Measurements from ENCODE around the gene CYB561D2.
A peak's percentile ranks its signal among the peaks of the same experiment; 100 is the strongest.

Gene CYB561D2

DNA sequence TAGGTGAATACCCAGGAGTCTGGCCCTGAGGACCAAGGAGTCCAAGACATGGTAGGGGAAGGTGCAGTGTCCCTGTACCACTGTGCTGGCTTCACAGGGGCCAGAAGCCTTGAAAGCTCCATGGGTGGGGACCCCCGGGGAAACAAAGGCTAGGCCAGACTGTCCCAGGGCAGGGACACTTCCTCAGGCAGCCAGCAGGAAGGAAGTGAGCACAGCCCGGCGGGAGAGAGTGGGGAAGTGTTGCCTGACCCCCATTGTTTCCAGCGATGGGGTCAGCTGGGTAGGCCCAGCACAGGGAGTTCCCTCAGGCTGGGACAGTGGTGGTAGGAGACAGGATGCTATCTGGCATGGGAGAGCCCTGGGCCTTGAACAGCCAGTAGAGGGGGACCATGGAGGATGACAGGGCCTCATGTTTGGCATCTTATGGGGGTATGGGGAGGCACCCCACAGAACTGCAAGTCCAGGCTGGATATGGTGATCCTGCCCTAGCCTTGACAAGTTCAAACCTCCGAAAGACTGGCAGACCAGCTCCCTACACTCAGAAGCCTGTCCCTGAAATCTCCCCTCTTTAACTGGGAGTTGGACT, 27.0 kb upstream of the CYB561D2 start:
- no peak for DNase-seq

DNA sequence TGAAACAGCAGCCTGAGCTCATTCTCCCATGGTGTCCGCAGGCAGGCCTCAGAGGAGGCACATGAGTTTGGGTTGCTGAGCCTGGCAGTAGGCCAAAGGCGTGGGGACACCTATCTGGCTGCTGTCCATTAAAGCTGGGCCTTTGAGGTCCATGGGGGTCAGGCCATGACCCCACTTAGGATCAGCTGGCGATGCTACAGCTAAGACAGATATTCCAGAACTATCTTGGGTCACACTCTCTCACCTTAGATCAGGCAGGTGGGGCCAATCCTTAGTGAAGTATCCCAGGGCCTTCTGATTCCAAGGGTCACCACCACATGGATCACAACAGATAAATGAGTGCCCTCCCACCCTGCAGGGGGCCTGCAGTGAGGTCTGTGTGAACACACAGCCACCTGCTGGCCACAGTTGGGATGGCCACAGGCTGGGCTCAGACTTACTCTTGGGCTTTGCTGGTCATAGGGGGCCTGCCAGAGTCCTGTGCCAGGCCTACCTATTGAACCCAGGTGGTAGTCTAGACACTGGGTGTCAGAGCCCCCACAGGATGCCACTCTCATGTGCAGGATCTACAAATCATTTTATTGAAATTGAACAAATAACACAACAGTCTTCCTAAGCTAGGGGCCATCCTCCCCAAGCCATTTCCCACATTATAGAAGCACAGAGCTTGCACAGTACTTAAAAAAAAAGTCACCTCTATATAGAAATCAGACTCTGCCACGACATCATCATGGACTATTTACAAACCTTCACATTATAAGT, 26.1 kb upstream of the CYB561D2 start:
- DNase-seq: peak; percentile 68

GRCh38 chr3:50325113-50325480, 25.6 kb upstream of the CYB561D2 start:
- no peak for DNase-seq

DNA sequence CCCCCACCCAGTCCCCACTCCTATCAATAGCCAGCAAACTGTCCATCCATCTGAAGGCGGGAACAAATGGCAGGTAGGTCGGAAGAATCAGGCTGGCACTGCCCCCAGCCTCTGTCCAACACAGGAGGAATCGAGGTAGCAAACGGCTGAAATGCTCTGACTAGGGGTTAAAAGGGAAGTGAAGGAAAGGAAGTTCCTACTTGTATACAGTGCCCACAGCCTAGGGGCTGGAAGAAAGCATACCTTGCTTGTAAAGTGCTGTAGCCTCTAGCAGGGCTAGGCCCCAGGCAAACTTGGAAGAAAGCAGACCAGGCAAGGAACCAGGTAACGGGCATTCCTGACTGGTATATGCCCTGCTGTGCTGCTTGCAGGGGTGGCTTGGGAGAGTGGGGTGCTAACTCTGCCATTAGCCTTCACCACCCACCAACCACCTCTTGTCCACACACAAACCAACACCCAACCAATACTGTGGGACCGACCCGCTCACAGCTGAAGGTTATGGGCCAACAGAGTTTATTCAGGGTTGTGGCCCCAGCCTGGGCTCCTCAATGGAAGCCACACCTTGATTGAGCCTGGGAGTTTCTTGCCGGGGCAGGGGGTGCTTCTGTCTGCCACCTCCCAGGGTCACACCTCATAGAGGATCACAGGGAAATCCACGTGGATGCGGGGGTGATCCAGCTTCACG, 25.0 kb upstream of the CYB561D2 start:
- DNase-seq: no peak

DNA sequence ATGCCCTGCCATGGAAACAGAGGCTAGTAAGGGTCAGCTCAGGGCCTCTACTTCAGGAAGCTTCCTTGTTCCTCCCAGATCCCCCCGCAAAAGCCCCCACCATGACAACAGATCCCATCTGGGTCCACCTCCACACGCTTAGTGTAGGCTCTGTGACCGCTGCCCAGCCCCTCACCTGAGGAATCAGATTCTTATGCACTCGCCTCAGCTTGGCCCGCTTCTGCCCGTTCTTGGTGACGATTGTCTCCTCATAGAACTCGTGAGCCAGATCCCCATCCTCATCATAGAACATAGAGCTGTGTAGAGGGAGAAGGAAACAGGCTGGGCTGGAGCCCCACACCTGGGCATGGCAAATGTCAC, 24.5 kb upstream of the CYB561D2 start:
- no peak for DNase-seq

DNA sequence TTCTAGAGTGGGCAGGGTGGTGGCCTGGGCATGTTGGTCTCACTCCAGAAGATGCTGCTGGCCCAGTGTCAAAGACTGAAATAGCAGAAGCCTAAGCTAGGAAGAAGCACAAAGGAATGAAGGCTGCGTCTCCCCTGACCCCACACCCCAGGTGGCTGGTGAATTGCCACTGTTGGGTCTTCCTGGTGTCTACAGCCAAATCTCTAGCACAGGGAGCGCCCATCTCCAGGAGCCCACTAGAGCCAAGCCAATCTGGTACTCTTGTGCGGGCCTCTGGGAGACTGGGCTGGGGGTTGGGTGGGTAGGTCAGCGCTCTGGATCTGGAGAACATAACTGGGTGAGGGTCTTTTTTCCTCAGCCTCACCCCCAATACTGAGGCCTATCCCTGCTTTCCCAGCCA, 23.5 kb upstream of the CYB561D2 start:
- DNase-seq: no peak

DNA sequence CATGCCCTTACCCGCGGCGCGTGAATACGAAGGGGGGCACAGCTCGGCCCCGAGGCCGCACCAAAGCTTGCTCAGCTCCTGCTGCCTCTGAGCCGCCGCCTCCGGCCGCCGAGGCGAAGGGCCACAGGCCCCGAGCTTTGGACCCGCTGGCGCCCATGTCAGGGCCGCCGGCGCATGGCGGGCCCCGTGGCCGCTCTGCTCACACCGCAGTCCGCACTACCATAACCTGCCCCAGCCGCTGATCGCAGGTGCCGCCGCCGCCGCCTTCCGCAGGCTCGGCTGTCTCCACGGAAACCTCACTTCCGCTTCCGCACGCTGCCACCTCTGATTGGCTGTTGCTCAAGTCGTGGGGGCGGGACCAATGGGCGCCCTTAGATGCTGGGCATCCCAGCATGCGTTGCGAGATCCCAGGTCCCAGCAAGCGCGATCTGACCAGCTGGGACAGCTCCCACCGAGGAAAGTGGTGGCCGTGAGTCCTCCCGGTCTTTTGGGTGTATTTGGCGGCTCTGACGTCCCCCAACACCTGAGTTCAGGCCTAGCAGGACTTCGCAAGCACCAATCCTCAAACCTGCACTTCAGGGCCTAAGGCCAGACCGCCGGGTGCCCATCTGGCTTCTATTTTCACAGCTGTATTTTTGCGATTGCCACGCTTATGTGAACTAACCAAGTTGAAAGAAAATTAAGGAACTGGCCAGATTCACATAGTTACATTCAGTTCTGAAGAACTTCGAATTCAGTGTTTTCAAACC, 22.5 kb upstream of the CYB561D2 start, which contains the start of gene TUSC2:
Gene TUSC2 (minus strand): TSS at position 281 of the 749 bp plus-strand sequence. CDS start 124 bp downstream, at position 157.
- peak; percentile 96 for DNase-seq

GRCh38 chr3:50330330-50330729, 20.3 kb upstream of the CYB561D2 start:
- no peak for DNase-seq

DNA sequence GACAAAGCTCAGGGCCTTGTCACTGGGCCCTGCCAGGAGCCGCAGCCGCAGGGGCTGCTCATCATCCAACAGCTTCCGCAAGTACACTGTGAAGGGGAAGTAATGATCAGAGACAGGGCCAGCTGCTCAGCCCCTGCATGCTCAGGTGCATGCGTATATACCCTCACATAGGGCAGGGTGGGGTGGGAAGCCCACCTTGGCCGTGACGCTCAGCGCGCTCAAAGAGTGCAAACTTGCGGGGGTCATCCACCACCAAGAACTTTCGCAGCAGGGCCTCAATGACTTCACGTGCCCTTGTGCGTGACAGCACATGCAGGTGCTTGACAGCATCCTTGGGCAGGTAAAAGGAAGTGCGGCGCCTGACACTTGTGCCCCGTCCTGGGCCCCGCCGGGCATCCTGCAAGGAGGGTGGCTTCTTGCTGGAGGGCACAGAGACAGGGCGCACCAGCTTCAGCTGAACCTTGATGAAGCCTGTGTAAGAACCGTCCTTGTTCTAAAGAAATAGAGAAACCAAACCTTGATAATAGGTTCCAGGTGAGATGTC, 19.2 kb upstream of the CYB561D2 start:
- no peak for DNase-seq

GRCh38 chr3:50333744-50334328, 16.8 kb upstream of the CYB561D2 start:
- DNase-seq: no peak

- no peak for DNase-seq
Measured at GRCh38 chr3:50334339-50335075, 16.2 kb upstream of the CYB561D2 start.

GRCh38 chr3:50336452-50337174, 14.0 kb upstream of the CYB561D2 start:
- DNase-seq: no peak

DNA sequence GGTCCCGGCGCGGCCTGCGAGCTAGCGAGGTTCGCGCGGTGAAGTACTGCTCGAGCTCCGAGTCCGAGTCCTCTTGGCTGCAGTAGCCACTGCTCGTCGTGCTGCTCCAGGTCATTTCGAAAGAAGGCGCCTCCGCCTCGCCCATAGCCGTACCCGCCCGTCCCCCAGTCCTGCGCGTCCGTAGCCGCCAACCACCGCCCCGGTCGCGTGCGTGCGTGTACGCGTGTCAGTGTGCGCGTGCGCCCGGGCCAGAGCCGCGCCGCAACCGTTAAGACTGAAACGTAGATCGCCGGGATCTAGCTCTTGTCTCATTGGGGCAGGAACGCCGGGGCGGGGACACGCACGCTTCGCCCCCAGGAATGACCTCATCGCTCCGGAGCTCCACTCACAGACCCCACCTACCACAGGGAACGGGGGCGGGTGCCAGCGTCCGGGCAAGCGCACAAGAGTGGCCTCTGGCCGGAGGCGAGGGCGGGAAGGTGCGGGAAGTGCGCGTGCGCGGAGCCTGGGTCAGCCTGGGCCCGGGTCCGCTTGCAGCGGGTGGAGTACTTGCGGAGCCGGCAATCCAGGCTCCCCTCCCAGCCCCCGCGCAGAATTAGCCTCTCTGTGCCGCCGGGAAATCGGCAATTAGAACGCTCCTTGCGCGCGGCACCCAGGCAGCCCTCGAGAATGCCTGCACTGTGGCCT, 13.3 kb upstream of the CYB561D2 start:
- DNase-seq: peak; percentile 96

DNA sequence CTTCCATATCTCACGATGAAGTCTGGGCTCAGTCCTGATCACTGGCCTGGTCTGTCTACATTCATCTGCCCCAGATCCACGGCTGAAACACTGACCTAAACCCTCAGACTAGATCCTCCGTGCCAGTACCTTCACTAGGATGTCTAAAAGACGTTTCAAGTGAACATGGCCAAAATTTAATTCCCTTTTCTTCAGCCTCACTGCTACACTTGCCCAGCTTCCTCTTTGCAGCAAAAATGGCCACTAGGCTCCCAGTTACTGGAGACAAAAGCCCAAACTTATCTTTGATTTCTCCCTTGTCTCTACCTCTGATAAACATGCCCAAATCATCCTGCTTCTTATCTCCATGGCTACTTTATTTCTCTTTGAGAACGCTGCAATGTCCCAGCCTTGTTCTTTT, 11.7 kb upstream of the CYB561D2 start:
- DNase-seq: no peak

GRCh38 chr3:50339485-50340146, 11.0 kb upstream of the CYB561D2 start:
- DNase-seq: no peak

DNA sequence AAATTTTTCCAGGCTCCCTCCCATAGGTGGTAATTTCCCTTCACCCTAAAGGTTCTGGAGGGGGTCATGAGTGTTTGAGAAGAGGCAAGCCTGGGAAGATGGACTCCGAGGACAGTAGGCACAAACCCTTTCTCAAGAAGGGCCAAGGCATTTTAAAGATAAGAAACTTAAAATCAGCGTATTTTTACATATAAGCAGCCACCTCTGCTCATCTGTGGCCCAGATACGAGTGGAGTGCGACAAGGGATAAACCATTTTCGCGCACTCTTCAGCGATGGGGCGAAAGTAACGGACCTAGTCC, 10.6 kb upstream of the CYB561D2 start:
- no peak for DNase-seq

GRCh38 chr3:50340448-50341329, 10.0 kb upstream of the CYB561D2 start, which contains the start of gene RASSF1:
TSS of gene RASSF1 (minus strand) at chr3:50340836. CDS start at chr3:50340805, 31 bp downstream.
- DNase-seq: peak; percentile 69

DNA sequence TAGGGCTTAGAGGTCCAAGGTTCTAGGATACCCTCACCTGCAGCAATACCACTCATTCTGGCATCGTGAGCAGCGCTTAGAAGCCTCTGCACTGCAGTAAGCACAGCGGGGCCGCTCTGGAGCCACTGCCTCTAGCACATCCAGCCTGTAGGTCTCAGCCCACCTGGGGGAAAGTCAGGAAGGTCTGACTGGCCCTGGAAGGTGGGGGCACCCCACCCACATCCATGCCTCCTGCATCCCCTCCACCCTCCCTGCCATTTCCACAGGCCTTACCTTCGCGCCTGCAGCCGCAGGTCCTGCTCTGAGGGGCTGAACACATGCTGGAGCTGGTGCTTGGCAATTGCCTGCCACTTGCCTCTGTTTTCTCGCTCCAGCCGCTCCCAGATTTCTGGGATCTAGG, 9.1 kb upstream of the CYB561D2 start:
- DNase-seq: no peak

GRCh38 chr3:50341996-50342650, 8.5 kb upstream of the CYB561D2 start:
- no peak for DNase-seq

Data from activated naive CD4-positive, alpha-beta T cell treated with Interleukin-2 at 50 U/mL for 16 hours (primary cell).